AG10803 (cell line): ENCODE measurements around the gene IL31RA.

Experiments
- DNase-seq: peaks from one replicate; pipeline ENCODE4 v3.0.0; 2010; ENCODE audit warnings: low read depth
- H3K4me3 ChIP-seq: 2 replicates; pipeline ENCODE4 v1.5.1; 2011; ENCODE audit warnings: mild to moderate bottlenecking, low read length, control low read depth
- TF ChIP-seq, protein P1 (sequence below): conservative IDR thresholded peaks from 2 replicates; pipeline ENCODE4 v1.5.1; 2011; ENCODE audit warnings: mild to moderate bottlenecking, low read length, control low read depth, inconsistent platforms

IL31RA gene

DNA sequence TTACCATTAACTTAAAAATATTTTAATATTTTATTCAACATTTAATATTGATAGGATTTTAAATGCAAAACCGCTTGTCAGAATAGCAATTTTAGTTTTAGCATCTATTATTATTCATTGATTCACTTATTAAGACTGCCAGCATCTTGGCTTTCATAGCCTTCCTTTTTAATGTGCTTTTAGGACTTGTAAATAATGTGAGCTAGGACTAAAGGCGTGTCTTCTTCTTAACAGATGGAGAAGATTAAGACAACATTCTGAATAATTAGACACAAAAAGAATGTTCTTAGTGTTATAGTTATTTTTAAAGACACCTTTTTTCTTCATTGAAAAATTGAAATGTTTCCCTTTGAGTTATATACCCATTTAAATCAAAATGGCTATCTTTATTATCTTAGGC is 6.9 kb downstream of the IL31RA start:
- H3K4me3 ChIP-seq: no peak overlapping the region
- TF ChIP-seq, protein P1, sequence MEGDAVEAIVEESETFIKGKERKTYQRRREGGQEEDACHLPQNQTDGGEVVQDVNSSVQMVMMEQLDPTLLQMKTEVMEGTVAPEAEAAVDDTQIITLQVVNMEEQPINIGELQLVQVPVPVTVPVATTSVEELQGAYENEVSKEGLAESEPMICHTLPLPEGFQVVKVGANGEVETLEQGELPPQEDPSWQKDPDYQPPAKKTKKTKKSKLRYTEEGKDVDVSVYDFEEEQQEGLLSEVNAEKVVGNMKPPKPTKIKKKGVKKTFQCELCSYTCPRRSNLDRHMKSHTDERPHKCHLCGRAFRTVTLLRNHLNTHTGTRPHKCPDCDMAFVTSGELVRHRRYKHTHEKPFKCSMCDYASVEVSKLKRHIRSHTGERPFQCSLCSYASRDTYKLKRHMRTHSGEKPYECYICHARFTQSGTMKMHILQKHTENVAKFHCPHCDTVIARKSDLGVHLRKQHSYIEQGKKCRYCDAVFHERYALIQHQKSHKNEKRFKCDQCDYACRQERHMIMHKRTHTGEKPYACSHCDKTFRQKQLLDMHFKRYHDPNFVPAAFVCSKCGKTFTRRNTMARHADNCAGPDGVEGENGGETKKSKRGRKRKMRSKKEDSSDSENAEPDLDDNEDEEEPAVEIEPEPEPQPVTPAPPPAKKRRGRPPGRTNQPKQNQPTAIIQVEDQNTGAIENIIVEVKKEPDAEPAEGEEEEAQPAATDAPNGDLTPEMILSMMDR: no peak
- no peak for DNase-seq

DNA sequence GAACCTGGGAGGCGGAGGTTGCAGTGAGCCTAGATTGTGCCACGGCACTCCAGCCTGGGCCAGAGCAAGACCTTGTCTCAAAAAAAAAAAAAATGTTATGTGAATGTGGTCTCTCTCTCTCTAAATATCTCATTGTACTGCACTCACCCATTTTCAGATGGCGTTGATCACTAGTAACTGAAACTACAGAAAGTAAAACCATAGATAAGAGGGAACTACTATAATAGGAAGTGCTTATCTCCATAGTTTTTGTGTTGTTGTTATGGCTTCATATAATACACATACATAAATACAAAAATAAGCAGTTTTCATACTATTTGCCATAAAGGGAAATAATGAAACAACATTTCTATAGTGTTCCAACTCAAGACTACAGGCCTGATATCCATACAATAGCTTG is 9.1 kb downstream of the IL31RA start:
- H3K4me3 ChIP-seq: no peak overlapping the region
- TF ChIP-seq, protein P1: no peak
- no peak for DNase-seq

DNA sequence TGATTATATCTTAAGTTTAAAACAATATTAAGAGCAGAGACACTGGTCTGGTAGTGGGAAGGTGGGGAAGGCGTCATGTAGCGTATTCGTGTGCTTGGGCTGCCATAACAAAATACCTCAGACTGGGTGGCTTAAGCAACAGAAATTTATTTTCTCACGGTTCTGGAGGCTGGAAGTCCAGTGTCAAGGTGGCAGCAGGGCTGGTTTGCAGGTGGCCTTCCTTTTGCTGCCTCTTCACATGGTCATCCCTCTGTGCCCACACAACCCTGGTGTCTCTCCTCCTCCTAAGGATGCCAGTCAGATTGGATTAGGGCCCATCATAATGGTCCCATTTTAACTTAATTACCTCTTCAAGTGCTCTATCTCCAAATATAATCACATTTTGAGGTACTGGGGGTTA is 9.6 kb downstream of the IL31RA start:
- no peak overlapping the region for H3K4me3 ChIP-seq
- TF ChIP-seq, protein P1: no peak
- DNase-seq: no peak

DNA sequence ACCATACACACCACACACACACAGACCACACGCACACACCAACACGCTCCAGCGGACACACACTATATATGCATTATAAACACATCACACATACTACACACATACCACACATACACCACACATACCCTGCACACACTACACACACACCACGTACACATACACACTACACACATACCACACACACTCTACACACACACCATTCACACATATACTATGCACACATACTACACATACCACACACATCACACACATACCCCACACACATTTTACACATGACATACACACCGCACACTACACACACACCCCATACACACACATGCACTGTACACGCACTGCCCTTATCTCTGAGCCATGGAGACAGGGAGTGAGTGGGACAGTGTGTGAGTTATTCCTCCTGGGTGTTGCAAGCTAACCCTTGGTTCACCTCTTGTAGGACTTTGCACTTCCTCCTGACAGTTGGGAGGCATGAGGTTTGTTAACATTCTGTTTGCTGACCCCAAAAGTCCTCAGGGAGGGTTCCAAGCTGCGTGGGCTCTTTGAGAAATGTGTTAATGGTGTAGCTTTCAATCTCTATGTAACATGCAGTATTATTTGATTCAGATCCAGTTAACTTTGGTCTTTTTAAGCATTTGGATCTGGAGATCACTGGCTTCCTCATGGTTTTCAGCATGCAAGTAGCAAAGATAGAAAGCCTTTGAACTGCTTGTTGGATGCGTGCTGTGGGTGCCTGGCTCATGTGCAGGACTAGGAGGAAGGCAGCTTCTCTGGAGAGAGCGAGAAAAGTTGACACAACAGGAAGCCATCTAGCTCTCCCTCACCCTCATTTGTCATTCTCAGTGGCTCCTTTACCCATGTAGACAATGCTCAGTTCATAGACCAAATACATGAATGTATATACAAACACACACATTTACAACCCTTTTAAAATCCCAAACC is 13.7 kb downstream of the IL31RA start:
- no peak for DNase-seq
- TF ChIP-seq, protein P1: no peak

DNA sequence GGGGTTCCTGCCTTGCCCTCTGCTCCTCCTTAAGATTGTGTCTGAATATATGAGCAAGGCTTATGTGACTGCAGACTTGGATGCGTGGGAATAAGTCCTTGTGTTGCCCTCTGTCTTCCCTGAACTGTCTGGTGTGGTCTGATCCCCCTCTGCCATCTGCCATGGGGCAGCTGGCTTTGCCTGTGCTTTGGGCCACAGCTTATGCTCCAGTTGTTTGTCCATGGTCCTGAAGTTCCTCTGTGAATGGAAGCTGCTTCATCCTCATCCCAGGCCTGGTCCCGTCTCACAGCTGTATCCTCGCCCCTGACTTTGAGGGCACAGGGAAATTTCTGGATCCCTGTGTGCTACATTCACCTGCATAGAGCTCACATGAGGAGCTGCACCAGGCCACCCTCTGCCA is 14.7 kb downstream of the IL31RA start:
- peak; percentile 6 for DNase-seq
- TF ChIP-seq, protein P1: no peak
- H3K4me3 ChIP-seq: no peak overlapping the region

More for the DNA sequence above, 13.7 kb downstream of the IL31RA start:
- no peak overlapping the region for H3K4me3 ChIP-seq

DNA sequence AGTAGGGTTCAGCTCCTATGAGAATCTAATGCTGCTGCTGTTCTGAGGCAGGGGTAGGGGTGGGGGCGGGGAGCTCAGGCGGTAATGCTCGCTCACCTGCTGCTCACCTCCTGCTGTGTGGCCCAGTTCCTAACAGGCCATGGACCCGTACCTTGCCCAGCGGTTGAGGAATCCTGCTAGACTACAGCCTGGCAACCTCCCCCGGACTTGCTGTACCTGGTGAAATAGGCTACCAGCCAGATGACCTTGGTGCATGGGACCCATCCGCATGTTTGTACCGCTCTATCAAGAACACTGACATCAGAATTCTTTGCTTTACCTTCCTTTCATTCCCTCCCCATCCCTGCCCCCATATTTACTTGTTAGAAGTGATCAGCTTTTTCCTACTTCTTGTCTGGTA is 15.3 kb downstream of the IL31RA start:
- no peak overlapping the region for H3K4me3 ChIP-seq
- TF ChIP-seq, protein P1: no peak
- no peak for DNase-seq

DNA sequence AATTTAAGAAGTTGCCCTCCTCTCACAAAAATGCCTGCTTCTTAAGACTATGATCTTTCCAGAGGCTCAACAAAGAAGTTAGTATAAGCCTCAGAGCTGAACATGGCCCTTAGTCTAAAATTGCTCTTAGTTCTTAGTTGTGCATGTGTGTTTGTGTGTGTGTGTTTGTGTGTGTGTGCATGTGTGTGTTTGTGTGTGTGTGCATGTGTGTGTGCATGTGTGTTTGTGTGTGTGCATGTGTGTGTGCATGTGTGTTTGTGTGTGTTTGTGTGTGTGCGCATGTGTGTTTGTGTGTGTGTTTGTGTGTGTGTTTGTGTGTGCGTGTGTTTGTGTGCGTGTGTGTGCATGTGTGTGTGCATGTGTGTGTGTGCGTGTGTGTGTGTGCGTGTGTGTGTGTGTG is 15.8 kb downstream of the IL31RA start:
- H3K4me3 ChIP-seq: no peak overlapping the region
- TF ChIP-seq, protein P1: no peak
- DNase-seq: no peak
